ENCODE data around the gene MLLT6. TPM values are rescaled to one million over a fixed set of nuclear protein-coding genes. Genes with fewer than 3 reads are reported as not detected.
"Not testable (repeated sequence)": the region's sequence is repeated elsewhere in the genome, so short reads cannot be mapped to it uniquely, and the experiment has no call there.

Gene MLLT6
- total RNA-seq, 4 donors from 2014 or later, result 62.7 to 83.6 (median 73.0) TPM

GRCh38 chr17:38724337-38724988 lies 19.4 kb downstream of the MLLT6 start:
- peaks cover 16 to 41% (median 28%) of the 10 kb centered on the region in 4 donors for H3K4me1 ChIP-seq
- H3K27me3 ChIP-seq, result no peaks in the 10 kb centered on the region
- WGBS, result 53% methylated on average over 11 of the region's 16 CpGs
- H3K27ac ChIP-seq (replicated peaks in 1 of 4), result peak overlapping the region in 1 of 4 donors; percentile 42
- H3K4me3 ChIP-seq, result no peak overlapping the region
- H3K36me3 ChIP-seq, result peaks cover 23 to 76% (median 52%) of the 10 kb centered on the region in 4 donors
- intact Hi-C loops (cut with DNase I), result no loop called here
- no peak for DNase-seq (ENCODE audit: extremely low spot score)
- H3K9me3 ChIP-seq, result no peaks in the 10 kb centered on the region
- TF ChIP-seq POLR2AphosphoS5 (IDR thresholded peaks at IDR 0.05), result peak in 1 of 2 donors; percentile 27
- TF ChIP-seq POLR2A (IDR thresholded peaks at IDR 0.05; ENCODE audit: low read depth), result no peak

GRCh38 chr17:38725066-38725465 lies 20.0 kb downstream of the MLLT6 start:
- DNase-seq (ENCODE audit: extremely low spot score), result no peak
- no peak for TF ChIP-seq POLR2AphosphoS5 (IDR thresholded peaks at IDR 0.05)
- no peak for TF ChIP-seq EP300 (IDR thresholded peaks at IDR 0.05)
- TF ChIP-seq POLR2A (IDR thresholded peaks at IDR 0.05; ENCODE audit: low read depth), result no peak
- TF ChIP-seq CTCF (IDR thresholded peaks at IDR 0.05), result no peak
- H3K27ac ChIP-seq (replicated peaks in 1 of 4), result peak overlapping the region in 1 of 4 donors; percentile 42
- intact Hi-C loops (cut with DNase I), result no loop called here
- peaks cover 18 to 42% (median 33%) of the 10 kb centered on the region in 4 donors for H3K4me1 ChIP-seq
- no peak overlapping the region for H3K4me3 ChIP-seq
- no peaks in the 10 kb centered on the region for H3K27me3 ChIP-seq
- no peaks in the 10 kb centered on the region for H3K9me3 ChIP-seq
- 53% methylated on average over 7 of the region's 10 CpGs for WGBS
- peaks cover 23 to 70% (median 46%) of the 10 kb centered on the region in 4 donors for H3K36me3 ChIP-seq

GRCh38 chr17:38726145-38726544 lies 21.1 kb downstream of the MLLT6 start:
- peaks cover 23 to 44% (median 36%) of the 10 kb centered on the region in 4 donors for H3K4me1 ChIP-seq
- H3K27me3 ChIP-seq; H3K9me3 ChIP-seq; H3K4me3 ChIP-seq; intact Hi-C loops (cut with DNase I); DNase-seq (ENCODE audit: extremely low spot score); H3K27ac ChIP-seq (replicated peaks in 1 of 4): not testable (repeated sequence)
- peaks cover 15 to 59% (median 35%) of the 10 kb centered on the region in 4 donors for H3K36me3 ChIP-seq
- 100% methylated on average over 3 of the region's 8 CpGs for WGBS

GRCh38 chr17:38727736-38728135 lies 22.7 kb downstream of the MLLT6 start:
- H3K36me3 ChIP-seq, result peaks cover 2 to 47% (median 31%) of the 10 kb centered on the region in 4 donors
- H3K27me3 ChIP-seq, result no peaks in the 10 kb centered on the region
- TF ChIP-seq POLR2AphosphoS5 (IDR thresholded peaks at IDR 0.05) (no peak), EP300 (IDR thresholded peaks at IDR 0.05) (no peak), CTCF (IDR thresholded peaks at IDR 0.05) (no peak), POLR2A (IDR thresholded peaks at IDR 0.05; ENCODE audit: low read depth) (no peak)
- no peak for DNase-seq (ENCODE audit: extremely low spot score)
- peaks cover 34 to 52% (median 48%) of the 10 kb centered on the region in 4 donors for H3K4me1 ChIP-seq
- H3K27ac ChIP-seq (replicated peaks in 1 of 4), result no peak overlapping the region
- WGBS, result 96% methylated on average over 5 of the region's 5 CpGs
- no peaks in the 10 kb centered on the region for H3K9me3 ChIP-seq
- no peak overlapping the region for H3K4me3 ChIP-seq
- intact Hi-C loops (cut with DNase I), result no loop called here

GRCh38 chr17:38728290-38728831 lies 23.3 kb downstream of the MLLT6 start:
- Histone ChIP-seq H3K27me3 (no peaks in the 10 kb centered on the region), H3K36me3 (peaks cover 3 to 44% (median 33%) of the 10 kb centered on the region in 4 donors), H3K4me1 (peaks cover 40 to 58% (median 54%) of the 10 kb centered on the region in 4 donors), H3K9me3 (no peaks in the 10 kb centered on the region), H3K27ac (replicated peaks in 1 of 4) (no peak overlapping the region), H3K4me3 (no peak overlapping the region)
- TF ChIP-seq CTCF (IDR thresholded peaks at IDR 0.05), result no peak
- TF ChIP-seq POLR2AphosphoS5 (IDR thresholded peaks at IDR 0.05), result peak in 1 of 2 donors; percentile 17
- TF ChIP-seq POLR2A (IDR thresholded peaks at IDR 0.05; ENCODE audit: low read depth), result no peak
- TF ChIP-seq EP300 (IDR thresholded peaks at IDR 0.05), result no peak
- 82% methylated on average over 8 of the region's 8 CpGs for WGBS
- intact Hi-C loops (cut with DNase I), result no loop called here
- DNase-seq (ENCODE audit: extremely low spot score), result no peak

Measured in esophagus muscularis mucosa (tissue), 4 donors.